Measurements from ENCODE around the gene TMEM63C. TPM values are rescaled to one million over a fixed set of nuclear protein-coding genes. Genes with fewer than 3 reads are reported as not detected.

Gene TMEM63C
- total and polyA plus RNA-seq, 2 experiments from 2014 or later = 4.9 to 9.7 TPM

- H3K27me3 ChIP-seq = peaks cover 21% of the 10 kb centered on the region
Measured at GRCh38 chr14:77265187-77265515, 83.6 kb downstream of the TMEM63C start.

GRCh38 chr14:77265561-77266335 is 84.2 kb downstream of the TMEM63C start:
- Histone ChIP-seq H3K9me2 (replicated peaks; ENCODE audit: insufficient read depth) (no peaks in the 10 kb centered on the region), H3K4me3 (no peak overlapping the region), H3K79me2 (no peaks in the 10 kb centered on the region), H2AFZ (no peak overlapping the region), H3K36me3 (replicated peaks; ENCODE audit: insufficient read depth, low read depth) (no peaks in the 10 kb centered on the region), H3K9me3 (ENCODE audit: low read depth) (no peaks in the 10 kb centered on the region), H3K27ac (no peak overlapping the region), H3K4me1 (ENCODE audit: insufficient read depth) (peaks cover 2% of the 10 kb centered on the region), H4K20me1 (ENCODE audit: insufficient read depth, poor library complexity, severe bottlenecking) (no peaks in the 10 kb centered on the region), H3K27me3 (peaks cover 27% of the 10 kb centered on the region), H3K4me2 (no peak overlapping the region)
- WGBS (ENCODE audit: low lambda C conversion rate, missing lambda C conversion rate) = 89% methylated on average over 16 of the region's 16 CpGs
- no peak for DNase-seq (ENCODE audit: low spot score)
- no peak for TF ChIP-seq EZH2 (IDR thresholded peaks at IDR 0.05; ENCODE audit: borderline replicate concordance)
- TF ChIP-seq EZH2phosphoT487 (IDR thresholded peaks at IDR 0.05; ENCODE audit: low read depth, severe bottlenecking, unreplicated experiment) = no peak
- no peak for TF ChIP-seq CTCF (IDR thresholded peaks at IDR 0.05; ENCODE audit: poor library complexity)

More at GRCh38 chr14:77265187-77265515, 83.6 kb downstream of the TMEM63C start:
- Histone ChIP-seq H3K9me3 (ENCODE audit: low read depth) (no peaks in the 10 kb centered on the region), H3K4me2 (no peak overlapping the region), H4K20me1 (ENCODE audit: insufficient read depth, poor library complexity, severe bottlenecking) (no peaks in the 10 kb centered on the region), H3K36me3 (replicated peaks; ENCODE audit: insufficient read depth, low read depth) (no peaks in the 10 kb centered on the region), H3K9me2 (replicated peaks; ENCODE audit: insufficient read depth) (no peaks in the 10 kb centered on the region), H3K27ac (no peak overlapping the region), H3K4me3 (no peak overlapping the region), H3K79me2 (no peaks in the 10 kb centered on the region), H3K4me1 (ENCODE audit: insufficient read depth) (no peaks in the 10 kb centered on the region), H2AFZ (no peak overlapping the region)
- TF ChIP-seq CTCF (IDR thresholded peaks at IDR 0.05; ENCODE audit: poor library complexity) = no peak
- TF ChIP-seq EZH2phosphoT487 (IDR thresholded peaks at IDR 0.05; ENCODE audit: low read depth, severe bottlenecking, unreplicated experiment) = no peak
- DNase-seq (ENCODE audit: low spot score) = no peak
- 81% methylated on average over 2 of the region's 2 CpGs for WGBS (ENCODE audit: low lambda C conversion rate, missing lambda C conversion rate)

GRCh38 chr14:77266336-77266735 is 84.7 kb downstream of the TMEM63C start:
- Histone ChIP-seq H2AFZ (no peak overlapping the region), H3K27ac (no peak overlapping the region), H3K4me3 (no peak overlapping the region), H3K4me2 (no peak overlapping the region), H3K4me1 (ENCODE audit: insufficient read depth) (peaks cover 4% of the 10 kb centered on the region), H3K79me2 (no peaks in the 10 kb centered on the region), H3K27me3 (peaks cover 33% of the 10 kb centered on the region), H3K9me3 (ENCODE audit: low read depth) (no peaks in the 10 kb centered on the region), H3K9me2 (replicated peaks; ENCODE audit: insufficient read depth) (no peaks in the 10 kb centered on the region), H4K20me1 (ENCODE audit: insufficient read depth, poor library complexity, severe bottlenecking) (no peaks in the 10 kb centered on the region), H3K36me3 (replicated peaks; ENCODE audit: insufficient read depth, low read depth) (no peaks in the 10 kb centered on the region)
- no peak for DNase-seq (ENCODE audit: low spot score)
- no peak for TF ChIP-seq EZH2phosphoT487 (IDR thresholded peaks at IDR 0.05; ENCODE audit: low read depth, severe bottlenecking, unreplicated experiment)
- TF ChIP-seq EZH2 (IDR thresholded peaks at IDR 0.05; ENCODE audit: borderline replicate concordance) = no peak
- no peak for TF ChIP-seq CTCF (IDR thresholded peaks at IDR 0.05; ENCODE audit: poor library complexity)
- WGBS (ENCODE audit: low lambda C conversion rate, missing lambda C conversion rate) = 93% methylated on average over 8 of the region's 8 CpGs

Data from hepatocyte (in vitro differentiated cells).